Esophagus squamous epithelium (tissue), 4 donors: ENCODE results near the gene SPCS3.

ENCODE experiments used
- CTCF ChIP-seq, 6 experiments: fragments of 450-650 bp in 4 of 6; fragments of 200-600 bp in 2 of 6; sonication (generic) in 2 of 6; IDR thresholded peaks; one replicate each; pipeline ENCODE4 v1.5.1; 2016 to 2019; ENCODE audit warnings: antibody characterized with exemption in 6 of 6, mild to moderate bottlenecking in 4 of 6, moderate library complexity in 4 of 6
- POLR2A ChIP-seq, 4 donors: fragments of 450-650 bp; IDR thresholded peaks; one replicate each; pipeline ENCODE4 v1.6.1; 2017; ENCODE audit warnings: antibody characterized with exemption in 4 of 4, mild to moderate bottlenecking in 4 of 4, moderate library complexity in 3 of 4

DNA sequence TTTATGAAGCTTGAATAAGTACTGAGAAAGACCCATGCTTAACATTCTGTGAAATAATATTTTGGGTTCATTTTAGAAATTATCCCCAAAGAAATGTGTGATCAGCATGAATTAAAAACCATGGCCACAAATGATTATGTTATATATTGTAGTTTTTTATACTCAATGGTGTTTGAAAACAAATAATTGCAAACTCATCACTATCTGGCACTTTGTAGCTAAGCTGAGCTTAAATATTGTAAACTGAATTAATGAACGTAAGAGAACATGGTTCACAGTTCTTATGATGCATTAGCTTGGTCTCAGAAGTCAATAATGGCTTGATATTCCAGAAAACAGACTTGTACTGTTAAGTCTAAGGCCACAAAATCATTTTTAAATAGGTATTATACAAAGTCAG lies 26.1 kb upstream of the SPCS3 start:
- TF ChIP-seq CTCF (IDR thresholded peaks at IDR 0.05) (no peak), POLR2A (IDR thresholded peaks at IDR 0.05) (no peak)
